Cardiac muscle cell (in vitro differentiated cells and primary cell): ENCODE measurements around the gene ACP2. TPM values are rescaled to one million over a fixed set of nuclear protein-coding genes. Genes with fewer than 3 reads are reported as not detected.
A peak's percentile ranks its signal among the peaks of the same experiment; 100 is the strongest.

Source experiments
- DNase-seq, 2 donors: peaks; one replicate each; pipeline versions ENCODE4 v3.0.0 to v3.0.0-alpha.2; 2010 to 2017; ENCODE audit warnings: low read depth in 1 of 2, low spot score in 1 of 2
- H3K27ac ChIP-seq: fragments of 200-600 bp; sonication (generic); 2 replicates; pipeline ENCODE4 v1.5.1; 2016
- H3K27me3 ChIP-seq: fragments of 200-600 bp; sonication (generic); 2 replicates; pipeline ENCODE4 v1.6.0; 2016; ENCODE audit warnings: control low read depth
- H3K36me3 ChIP-seq: fragments of 200-600 bp; sonication (generic); 2 replicates; pipeline ENCODE4 v1.5.1; 2016; ENCODE audit warnings: control low read depth
- H3K4me1 ChIP-seq: fragments of 200-600 bp; sonication (generic); 2 replicates; pipeline ENCODE4 v1.8.1; 2017; ENCODE audit warnings: low read depth, mild to moderate bottlenecking, mixed run types
- H3K4me3 ChIP-seq: fragments of 200-600 bp; sonication (generic); 2 replicates; pipeline ENCODE4 v1.5.1; 2016; ENCODE audit warnings: mild to moderate bottlenecking
- H3K9me3 ChIP-seq: fragments of 200-600 bp; sonication (generic); 2 replicates; pipeline ENCODE4 v1.5.1; 2017; ENCODE audit warnings: low read depth, mild to moderate bottlenecking, control low read depth
- CTCF ChIP-seq: IDR thresholded peaks from 2 replicates; pipeline ENCODE4 v1.5.1; 2012; ENCODE audit warnings: low read depth, mild to moderate bottlenecking, low read length
- polyA plus RNA-seq: library from polyadenylated mRNA; unstranded; fragments of >200 nt; fragmentation: Nextera tagmentation; extraction: Ambion mirVana; gene quantifications from 2 replicates; pipeline ENCODE4 v1.2.1, GENCODE V29; 2016
- total RNA-seq: library from RNA; depleted of rRNA; stranded (reverse); fragments of >200 nt; gene quantifications from 2 replicates; pipeline ENCODE4 v1.2.3, GENCODE V29; 2016

Gene ACP2
- total and polyA plus RNA-seq, 2 experiments from 2014 or later = 67.5 to 87.7 TPM

DNA sequence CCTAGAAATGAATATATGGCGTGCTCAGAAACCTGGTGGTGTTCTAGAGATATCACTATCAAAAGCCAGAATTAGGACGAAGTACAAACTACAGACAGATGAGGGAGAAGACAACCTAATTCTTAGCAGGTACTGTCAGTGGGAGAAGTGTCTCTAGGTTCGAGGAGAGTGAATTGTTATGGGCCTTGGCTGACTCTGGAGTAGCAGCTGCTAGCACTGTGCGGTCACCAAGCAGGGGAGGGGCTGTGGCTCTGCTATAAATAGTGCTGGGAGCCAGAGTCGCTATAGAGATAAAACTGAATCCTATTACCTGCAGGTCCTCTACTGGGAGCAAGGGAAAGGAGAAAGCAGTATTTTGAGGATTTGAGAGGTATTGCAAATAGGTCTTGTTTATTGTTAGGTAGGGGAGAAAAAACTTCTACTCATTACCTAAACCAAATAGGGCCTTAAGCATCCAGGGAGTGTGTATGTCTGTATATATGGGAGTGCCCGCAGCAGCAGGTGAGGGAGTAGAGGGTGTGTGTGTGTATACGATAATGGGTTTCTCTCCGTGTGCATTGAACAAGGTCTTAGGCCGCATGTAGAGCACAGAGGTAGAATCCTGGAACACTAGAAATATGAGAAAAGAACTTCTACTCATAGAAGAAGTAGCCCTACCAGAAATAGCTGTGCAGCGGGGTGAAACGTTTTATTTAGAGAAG lies 23.5 kb upstream of the ACP2 start:
- H3K4me3 ChIP-seq = peak overlapping the region; percentile 55
- DNase-seq = peak in 1 of 2 donors; percentile 83
- no peaks in the 10 kb centered on the region for H3K27me3 ChIP-seq
- no peaks in the 10 kb centered on the region for H3K9me3 ChIP-seq
- no peak for TF ChIP-seq CTCF
- peaks cover 34% of the 10 kb centered on the region for H3K4me1 ChIP-seq
- peaks cover 25% of the 10 kb centered on the region for H3K36me3 ChIP-seq
- H3K27ac ChIP-seq = peak overlapping the region; percentile 64

GRCh38 chr11:47271328-47271727 lies 22.7 kb upstream of the ACP2 start:
- no peak for DNase-seq
- H3K9me3 ChIP-seq = no peaks in the 10 kb centered on the region
- H3K4me1 ChIP-seq = peaks cover 34% of the 10 kb centered on the region
- H3K27me3 ChIP-seq = no peaks in the 10 kb centered on the region
- peaks cover 18% of the 10 kb centered on the region for H3K36me3 ChIP-seq
- H3K27ac ChIP-seq = peak overlapping the region; percentile 52
- TF ChIP-seq CTCF = no peak
- H3K4me3 ChIP-seq = peak overlapping the region; percentile 55

DNA sequence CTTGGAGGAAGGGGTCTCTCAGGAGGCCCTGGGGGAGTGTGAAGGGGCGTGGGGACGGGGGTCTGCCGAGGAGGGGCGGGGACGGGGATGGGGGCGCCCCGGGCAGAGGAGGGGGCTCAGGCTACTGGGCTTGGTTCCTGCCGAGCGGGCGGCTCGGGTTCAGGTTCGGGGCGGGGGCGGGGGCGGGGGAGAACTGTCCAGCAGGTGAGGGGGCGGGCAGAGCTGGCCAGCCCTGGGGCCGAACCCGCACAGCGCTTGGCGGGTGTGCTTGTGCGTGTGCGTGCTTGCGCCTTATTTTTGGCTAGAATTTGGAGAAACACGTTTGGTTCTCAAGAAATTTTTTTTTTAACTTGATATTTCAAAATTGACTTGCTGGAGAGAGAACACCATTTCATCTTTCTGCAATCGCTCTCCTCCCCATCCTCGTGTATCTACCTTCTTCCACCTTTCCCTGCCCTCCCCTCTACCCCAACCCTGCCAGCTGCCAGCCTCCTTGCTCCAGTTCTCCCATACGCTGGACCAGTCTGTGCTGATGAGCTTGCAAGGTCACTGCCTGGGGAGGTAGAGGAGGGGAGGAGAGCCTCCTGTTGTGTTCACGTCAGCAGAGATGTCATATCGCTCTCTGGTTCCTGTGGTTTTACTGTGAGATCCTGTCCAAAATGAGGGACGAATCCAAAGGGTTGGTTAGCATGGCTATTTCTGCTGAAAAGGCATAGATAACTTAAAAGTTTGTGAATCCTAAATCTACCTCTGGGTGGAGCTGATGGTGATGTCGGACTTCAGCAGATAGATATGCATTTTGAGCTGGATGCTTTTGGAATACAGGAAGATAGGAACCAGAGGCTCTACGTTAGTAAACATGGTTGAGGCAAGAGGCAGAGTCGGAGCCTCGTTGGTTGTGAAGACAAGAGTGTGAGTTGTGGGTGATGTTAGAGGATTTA lies 22.0 kb upstream of the ACP2 start:
- peak; percentile 45 to 70 for DNase-seq
- Histone ChIP-seq H3K9me3 (no peaks in the 10 kb centered on the region), H3K27me3 (no peaks in the 10 kb centered on the region), H3K4me3 (peak overlapping the region; percentile 55), H3K27ac (peak overlapping the region; percentile 83), H3K36me3 (peaks cover 11% of the 10 kb centered on the region), H3K4me1 (peaks cover 34% of the 10 kb centered on the region)
- no peak for TF ChIP-seq CTCF

DNA sequence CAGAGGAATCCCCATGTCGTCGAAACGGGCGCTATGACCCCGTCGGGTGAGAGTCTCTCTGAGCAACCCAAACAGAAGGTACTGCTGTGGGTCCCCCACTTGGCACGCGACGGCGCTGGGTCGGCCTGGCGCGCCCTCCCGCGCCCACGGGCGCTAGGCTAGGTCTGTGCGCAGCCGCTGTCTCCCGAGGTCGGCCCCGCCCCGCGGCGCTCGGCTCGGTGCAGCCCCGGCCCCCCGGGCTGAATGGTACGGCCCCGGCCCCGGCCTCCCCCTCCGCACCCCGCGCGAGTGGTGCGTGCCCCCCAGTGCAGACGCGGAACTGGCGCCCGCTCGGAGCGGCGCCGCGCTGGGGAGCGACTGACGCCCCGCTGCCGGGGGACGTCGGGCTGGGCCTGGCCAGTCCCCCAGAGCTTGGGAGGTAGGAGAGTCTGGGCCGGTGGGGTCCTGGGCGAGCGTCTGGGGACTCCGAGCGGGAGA lies 21.3 kb upstream of the ACP2 start, which contains the start of gene MADD:
Gene MADD, plus strand, starts transcription at position 305 of the 477 bp plus-strand sequence.
- Histone ChIP-seq H3K4me3 (peak within 1 kb of the TSS; percentile 55), H3K27me3 (no peaks in the 10 kb centered on the region), H3K27ac (peak within 1 kb of the TSS; percentile 83), H3K9me3 (no peaks in the 10 kb centered on the region), H3K4me1 (peaks cover 34% of the 10 kb centered on the region), H3K36me3 (peaks cover 4% of the 10 kb centered on the region)
- no peak for TF ChIP-seq CTCF
- peak; percentile 89 to 93 for DNase-seq

DNA sequence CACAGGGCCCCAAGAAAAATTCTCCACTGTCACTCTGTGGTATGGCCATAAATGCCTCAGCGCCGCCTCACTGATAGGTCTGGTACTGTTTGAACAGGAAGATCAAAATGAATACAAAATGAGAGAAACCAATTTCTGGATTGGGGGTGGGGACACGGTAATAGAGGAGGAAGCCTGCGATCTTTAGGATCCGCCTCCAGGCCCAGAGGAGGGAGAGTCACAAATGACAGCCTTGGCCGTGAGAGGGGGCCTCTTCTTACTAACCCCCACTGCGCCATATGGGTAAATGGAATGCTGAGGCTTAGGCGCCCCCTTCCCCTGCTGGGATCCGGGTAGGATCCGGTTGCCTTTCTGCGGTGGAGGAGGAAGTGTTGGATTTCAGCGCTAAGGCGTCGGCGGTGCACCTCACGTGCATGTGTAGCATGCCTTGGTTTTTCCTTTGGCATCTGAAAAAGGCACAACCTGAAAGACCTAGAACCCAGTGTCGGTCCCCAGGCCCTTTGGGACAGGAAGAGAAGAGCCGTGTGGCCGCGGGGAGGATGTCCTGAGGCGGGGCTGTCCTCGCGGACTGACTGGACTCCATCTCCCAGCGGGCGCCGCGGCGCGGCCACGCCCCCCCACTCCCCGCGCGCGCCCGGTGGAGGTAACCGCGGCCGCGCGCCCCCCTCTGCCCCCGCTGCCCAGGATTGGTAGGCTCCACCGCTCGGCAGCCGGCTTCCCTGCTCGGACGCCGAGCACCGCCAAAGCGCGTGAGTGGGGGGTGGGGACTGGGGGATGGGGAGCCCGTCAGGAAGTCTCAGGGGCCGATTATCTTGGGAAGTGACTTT lies 20.6 kb upstream of the ACP2 start:
- TF ChIP-seq CTCF = peak; percentile 17
- peak; percentile 93 to 94 for DNase-seq
- H3K4me1 ChIP-seq = peaks cover 34% of the 10 kb centered on the region
- H3K9me3 ChIP-seq = no peaks in the 10 kb centered on the region
- peak overlapping the region; percentile 83 for H3K27ac ChIP-seq
- H3K27me3 ChIP-seq = no peaks in the 10 kb centered on the region
- no peaks in the 10 kb centered on the region for H3K36me3 ChIP-seq
- peak overlapping the region; percentile 55 for H3K4me3 ChIP-seq
